GM12878 (cell line): Measurements from ENCODE around the gene PDE12.

Experiments used
- CEBPB ChIP-seq, 2 experiments: fragments of 150-350 bp in 1 of 2; IDR thresholded peaks; 2 replicates each; pipeline ENCODE4 v1.6.1; 2012 to 2014; ENCODE audit warnings: low read depth in 2 of 2, low read length in 2 of 2, borderline replicate concordance in 1 of 2, inconsistent platforms in 1 of 2
- CHD4 ChIP-seq: fragments of 200-600 bp; sonication (generic); IDR thresholded peaks from 2 replicates; pipeline ENCODE4 v1.6.1; 2016; ENCODE audit warnings: mild to moderate bottlenecking
- CREB1 ChIP-seq: IDR thresholded peaks from 2 replicates; pipeline ENCODE4 v1.6.1; 2012; ENCODE audit warnings: low read depth, mild to moderate bottlenecking, inconsistent platforms
- EP300 ChIP-seq, 2 experiments: fragments of 150-350 bp in 1 of 2; IDR thresholded peaks; 2 replicates each; pipeline ENCODE4 v1.6.1; 2011 to 2012; ENCODE audit warnings: low read depth in 2 of 2, low read length in 2 of 2, borderline replicate concordance in 1 of 2, improper control_type of control experiment in 1 of 2, inconsistent platforms in 1 of 2; ENCODE audit not compliant: control insufficient read depth in 1 of 2
- EZH2 ChIP-seq: IDR thresholded peaks from 2 replicates; pipeline ENCODE4 v1.6.1; 2012; ENCODE audit warnings: low read depth, mild to moderate bottlenecking, control low read depth, inconsistent platforms, low read length, borderline replicate concordance; ENCODE audit not compliant: control insufficient read depth
- IKZF1 ChIP-seq: fragments of 450-650 bp; conservative IDR thresholded peaks from 2 replicates; pipeline ENCODE4 v1.6.1; 2017; ENCODE audit warnings: antibody characterized with exemption, mild to moderate bottlenecking
- MEF2A ChIP-seq: IDR thresholded peaks from 2 replicates; pipeline ENCODE4 v1.6.1; 2011; ENCODE audit warnings: low read depth, mild to moderate bottlenecking, low read length, moderate library complexity; ENCODE audit not compliant: insufficient read depth
- NFYB ChIP-seq: IDR thresholded peaks from 2 replicates; pipeline ENCODE4 v1.6.1; 2011; ENCODE audit warnings: low read depth, mild to moderate bottlenecking, low read length, improper control_type of control experiment, moderate library complexity; ENCODE audit not compliant: insufficient read depth
- NKRF ChIP-seq: fragments of 450-650 bp; conservative IDR thresholded peaks from 2 replicates; pipeline ENCODE4 v1.6.1; 2017; ENCODE audit warnings: mild to moderate bottlenecking, moderate library complexity
- NRF1 ChIP-seq: conservative IDR thresholded peaks from 2 replicates; pipeline ENCODE4 v1.6.1; 2011; ENCODE audit warnings: mild to moderate bottlenecking, low read depth, low read length, improper control_type of control experiment
- POLR2A ChIP-seq: IDR thresholded peaks from 2 replicates; pipeline ENCODE4 v1.6.1; 2011; ENCODE audit warnings: low read depth, mild to moderate bottlenecking, low read length
- POLR2AphosphoS2 ChIP-seq: IDR thresholded peaks from 2 replicates; pipeline ENCODE4 v1.6.1; 2011; ENCODE audit warnings: low read depth, mild to moderate bottlenecking, low read length, improper control_type of control experiment, moderate library complexity
- REST ChIP-seq: IDR thresholded peaks from 2 replicates; pipeline ENCODE4 v1.6.1; 2012; ENCODE audit warnings: mild to moderate bottlenecking, low read depth, low read length
- SP1 ChIP-seq: IDR thresholded peaks from one replicate; pipeline ENCODE4 v1.6.1; 2011; ENCODE audit warnings: low read depth, low read length

GRCh38 chr3:57544181-57545125 lies 11.6 kb upstream of the PDE12 start, which contains the start of gene DNAH12:
- TF ChIP-seq CREB1: no peak
- no peak for TF ChIP-seq POLR2A
- no peak for TF ChIP-seq NKRF
- no peak for TF ChIP-seq EZH2
- no peak for TF ChIP-seq MEF2A
- no peak for TF ChIP-seq NRF1
- no peak for TF ChIP-seq NFYB
- no peak for TF ChIP-seq REST
- no peak for TF ChIP-seq SP1
- no peak for TF ChIP-seq CHD4
- TF ChIP-seq CEBPB (IDR thresholded peaks at IDR 0.05; ENCODE audit: borderline replicate concordance in 1 of 2, low read depth in 2 of 2, low read length in 2 of 2): no peak
- no peak for TF ChIP-seq EP300 (IDR thresholded peaks at IDR 0.05; ENCODE audit: borderline replicate concordance in 1 of 2, control insufficient read depth in 1 of 2, low read depth in 2 of 2, low read length in 2 of 2)
- TF ChIP-seq POLR2AphosphoS2: no peak
- TF ChIP-seq IKZF1: no peak
